HCT116 (cell line): ENCODE results near the gene CRY2. TPM values are rescaled to one million over a fixed set of nuclear protein-coding genes. Genes with fewer than 3 reads are reported as not detected.

Source experiments
- ATAC-seq: fragments of 200-7000 bp; cut with Tn5 transposase; 2 replicates; pipeline ENCODE4 v1.9.1; 2020; ENCODE audit warnings: mild to moderate bottlenecking, moderate library complexity
- BruUV-seq: library from RNA; stranded (reverse); fragments of 400-500 nt; replicated peaks from 2 replicates; lab custom pipeline; 2021; lab: Mats Ljungman, UMichigan
- CTCF ChIA-PET: fragments of 300-600 bp; sonication (Branson Sonifier 250); formaldehyde crosslinking; loops from one replicate; lab custom pipeline; 2021; ENCODE audit warnings: antibody characterized with exemption; lab: Charles Lee
- POLR2A ChIA-PET: fragments of 300-600, 350-600 bp; sonication (Branson Sonifier 250); formaldehyde crosslinking; loops from one replicate; lab custom pipeline; 2021; ENCODE audit warnings: antibody characterized with exemption; lab: Charles Lee
- RAD21 ChIA-PET, 2 experiments: fragments of 300-600 bp; sonication (Branson Sonifier 250); formaldehyde crosslinking; loops; one replicate each; lab custom pipeline; 2023; ENCODE audit warnings: low total read pairs in 2 of 2; ENCODE audit not compliant: uncharacterized antibody in 2 of 2, unreplicated experiment in 2 of 2, low non-redundant PET in 1 of 2; lab: Charles Lee
- DNase-seq: peaks from one replicate; pipeline ENCODE4 v3.0.0-alpha.2; 2010; ENCODE audit warnings: low read depth, low spot score
- H2AFZ ChIP-seq: fragments of 200-600 bp; shearing (Covaris generic), sonication (generic); 2 replicates; pipeline ENCODE4 v1.6.1; 2017; ENCODE audit warnings: low read depth, mixed run types, mixed read lengths, antibody characterized with exemption, low read length; ENCODE audit not compliant: poor library complexity, severe bottlenecking
- H3K27ac ChIP-seq: 2 replicates; pipeline ENCODE4 v1.5.1; 2012; ENCODE audit warnings: low read depth, low read length
- H3K27me3 ChIP-seq: fragments of 200-600 bp; sonication (generic); 2 replicates; pipeline ENCODE4 v1.6.1; 2016; ENCODE audit warnings: mixed run types, low read length, mixed read lengths; ENCODE audit not compliant: insufficient read depth
- H3K36me3 ChIP-seq, 2 experiments: fragments of 200-500 bp in 1 of 2; fragments of 200-600 bp in 1 of 2; sonication (Bioruptor generic) in 1 of 2; sonication (generic) in 1 of 2; 2 replicates each; pipeline versions ENCODE4 v1.5.1 to v1.6.1; 2014 to 2016; ENCODE audit warnings: low read length in 2 of 2, inconsistent platforms in 1 of 2, mixed read lengths in 1 of 2, mixed run types in 1 of 2; ENCODE audit not compliant: insufficient read depth in 2 of 2, control insufficient read depth in 1 of 2
- H3K4me1 ChIP-seq, 2 experiments: fragments of 200-600 bp in 1 of 2; sonication (generic) in 1 of 2; 2 replicates each; pipeline versions ENCODE4 v1.5.1 to v1.6.1; 2012 to 2017; ENCODE audit warnings: low read length in 2 of 2, inconsistent platforms in 1 of 2, mild to moderate bottlenecking in 1 of 2, mixed read lengths in 1 of 2, mixed run types in 1 of 2, moderate library complexity in 1 of 2; ENCODE audit not compliant: insufficient read depth in 2 of 2, control insufficient read depth in 1 of 2
- H3K4me2 ChIP-seq: fragments of 200-600 bp; sonication (generic); 2 replicates; pipeline ENCODE4 v1.6.1; 2017; ENCODE audit warnings: mixed run types, low read length, mixed read lengths
- H3K4me3 ChIP-seq, 2 experiments: fragments of 200-600 bp in 1 of 2; sonication (generic) in 1 of 2; replicated peaks in 1 of 2; 2 replicates each; pipeline ENCODE4 v1.5.1; 2011 to 2016; ENCODE audit warnings: low read length in 2 of 2, control low read depth in 1 of 2, low read depth in 1 of 2, mild to moderate bottlenecking in 1 of 2, mixed read lengths in 1 of 2, mixed run types in 1 of 2
- H3K79me2 ChIP-seq: fragments of 200-600 bp; sonication (generic); 2 replicates; pipeline ENCODE4 v1.6.1; 2017; ENCODE audit warnings: mild to moderate bottlenecking, mixed run types, low read length, moderate library complexity, mixed read lengths; ENCODE audit not compliant: insufficient read depth
- H3K9ac ChIP-seq: fragments of 200-600 bp; sonication (generic); 2 replicates; pipeline ENCODE4 v1.6.1; 2016; ENCODE audit warnings: low read length, mixed read lengths
- H3K9me2 ChIP-seq: fragments of 200-600 bp; sonication (generic), shearing (Covaris generic); 2 replicates; pipeline ENCODE4 v1.6.1; 2017; ENCODE audit warnings: mixed run types, mild to moderate bottlenecking, moderate library complexity; ENCODE audit not compliant: insufficient read depth
- H3K9me3 ChIP-seq, 2 experiments: fragments of 200-500 bp in 1 of 2; fragments of 200-600 bp in 1 of 2; sonication (Bioruptor generic) in 1 of 2; sonication (generic) in 1 of 2; 2 replicates each; pipeline ENCODE4 v1.6.1; 2014 to 2017; ENCODE audit warnings: low read length in 2 of 2, mixed read lengths in 2 of 2, inconsistent platforms in 1 of 2, low read depth in 1 of 2, mild to moderate bottlenecking in 1 of 2, mixed run types in 1 of 2, moderate library complexity in 1 of 2; ENCODE audit not compliant: control insufficient read depth in 1 of 2, insufficient read depth in 1 of 2
- H4K20me1 ChIP-seq: fragments of 200-600 bp; sonication (generic), shearing (Covaris generic); 2 replicates; pipeline ENCODE4 v1.6.1; 2017; ENCODE audit warnings: mixed run types, mild to moderate bottlenecking, moderate library complexity; ENCODE audit not compliant: insufficient read depth
- CBX3 ChIP-seq: IDR thresholded peaks from 2 replicates; pipeline ENCODE4 v1.6.1; 2012; ENCODE audit warnings: low read depth
- CEBPB ChIP-seq: IDR thresholded peaks from 2 replicates; pipeline ENCODE4 v1.6.1; 2012; ENCODE audit warnings: low read depth
- EGR1 ChIP-seq: IDR thresholded peaks from 2 replicates; pipeline ENCODE4 v1.6.1; 2012; ENCODE audit warnings: low read depth
- ELF1 ChIP-seq: IDR thresholded peaks from 2 replicates; pipeline ENCODE4 v1.6.1; 2012; ENCODE audit warnings: low read depth, borderline replicate concordance
- EZH2 ChIP-seq: fragments of 200-600 bp; sonication (generic); IDR thresholded peaks from 2 replicates; pipeline ENCODE4 v1.6.1; 2017; ENCODE audit warnings: antibody characterized with exemption, mixed run types
- FOSL1 ChIP-seq: IDR thresholded peaks from 2 replicates; pipeline ENCODE4 v1.6.1; 2012; ENCODE audit warnings: low read depth
- JUND ChIP-seq: IDR thresholded peaks from 2 replicates; pipeline ENCODE4 v1.6.1; 2012
- MAX ChIP-seq: IDR thresholded peaks from 2 replicates; pipeline ENCODE4 v1.6.1; 2012
- SIN3A ChIP-seq: IDR thresholded peaks from 2 replicates; pipeline ENCODE4 v1.6.1; 2012; ENCODE audit warnings: low read depth
- SP1 ChIP-seq: IDR thresholded peaks from 2 replicates; pipeline ENCODE4 v1.6.1; 2012; ENCODE audit warnings: low read depth
- SRF ChIP-seq: IDR thresholded peaks from 2 replicates; pipeline ENCODE4 v1.6.1; 2012; ENCODE audit warnings: low read depth
- TCF7L2 ChIP-seq: IDR thresholded peaks from 2 replicates; pipeline ENCODE4 v1.7.0; 2011; ENCODE audit warnings: borderline replicate concordance, inconsistent platforms; ENCODE audit not compliant: insufficient read depth, insufficient read length; ENCODE audit errors: extremely low read depth
- YY1 ChIP-seq: IDR thresholded peaks from 2 replicates; pipeline ENCODE4 v1.6.1; 2011; ENCODE audit warnings: low read length, low read depth, moderate library complexity, mild to moderate bottlenecking; ENCODE audit not compliant: insufficient replicate concordance; ENCODE audit errors: extremely low read depth
- ZFX ChIP-seq: fragments of 450-650 bp; IDR thresholded peaks from 2 replicates; pipeline ENCODE4 v1.6.1; 2017
- ZNF274 ChIP-seq: fragments of 200-500 bp; sonication (Bioruptor generic); IDR thresholded peaks from 2 replicates; pipeline ENCODE4 v1.6.1; 2014; ENCODE audit warnings: mild to moderate bottlenecking, low read depth, low read length, inconsistent platforms
- intact Hi-C: fragments of 100-400 bp; cut with micrococcal nuclease; formaldehyde crosslinking; loops from 2 replicates; pipeline ENCODE4 v1.10.0; 2022
- total RNA-seq: library from RNA; stranded (reverse); gene quantifications from one replicate; pipeline ENCODE4 v1.2.1, GENCODE V29; 2021; ENCODE audit not compliant: unreplicated experiment
- TF ChIP-seq, protein P1 (sequence below): IDR thresholded peaks from 2 replicates; pipeline ENCODE4 v1.6.1; 2012
- TF ChIP-seq, protein P2 (sequence below): IDR thresholded peaks from 2 replicates; pipeline ENCODE4 v1.6.1; 2011; ENCODE audit warnings: mild to moderate bottlenecking, low read length, moderate library complexity; ENCODE audit not compliant: insufficient replicate concordance; ENCODE audit errors: extremely low read depth
- TF ChIP-seq, protein P3 (sequence below), 3 experiments: fragments of 200-600 bp in 1 of 3; sonication (generic) in 1 of 3; IDR thresholded peaks in 2 of 3; conservative IDR thresholded peaks in 1 of 3; 2 replicates each; pipeline ENCODE4 v1.5.1; 2012 to 2017; ENCODE audit warnings: low read depth in 2 of 3, low read length in 2 of 3, antibody characterized with exemption in 1 of 3, borderline replicate concordance in 1 of 3, control low read depth in 1 of 3, mild to moderate bottlenecking in 1 of 3, mixed read lengths in 1 of 3, mixed run types in 1 of 3, moderate library complexity in 1 of 3; ENCODE audit not compliant: insufficient read depth in 1 of 3
- TF ChIP-seq, protein P4 (sequence below): IDR thresholded peaks from 2 replicates; pipeline ENCODE4 v1.6.1; 2012; ENCODE audit warnings: low read depth

Gene CRY2
- total RNA-seq, 1 experiment from 2014 or later = 18.0 TPM

DNA sequence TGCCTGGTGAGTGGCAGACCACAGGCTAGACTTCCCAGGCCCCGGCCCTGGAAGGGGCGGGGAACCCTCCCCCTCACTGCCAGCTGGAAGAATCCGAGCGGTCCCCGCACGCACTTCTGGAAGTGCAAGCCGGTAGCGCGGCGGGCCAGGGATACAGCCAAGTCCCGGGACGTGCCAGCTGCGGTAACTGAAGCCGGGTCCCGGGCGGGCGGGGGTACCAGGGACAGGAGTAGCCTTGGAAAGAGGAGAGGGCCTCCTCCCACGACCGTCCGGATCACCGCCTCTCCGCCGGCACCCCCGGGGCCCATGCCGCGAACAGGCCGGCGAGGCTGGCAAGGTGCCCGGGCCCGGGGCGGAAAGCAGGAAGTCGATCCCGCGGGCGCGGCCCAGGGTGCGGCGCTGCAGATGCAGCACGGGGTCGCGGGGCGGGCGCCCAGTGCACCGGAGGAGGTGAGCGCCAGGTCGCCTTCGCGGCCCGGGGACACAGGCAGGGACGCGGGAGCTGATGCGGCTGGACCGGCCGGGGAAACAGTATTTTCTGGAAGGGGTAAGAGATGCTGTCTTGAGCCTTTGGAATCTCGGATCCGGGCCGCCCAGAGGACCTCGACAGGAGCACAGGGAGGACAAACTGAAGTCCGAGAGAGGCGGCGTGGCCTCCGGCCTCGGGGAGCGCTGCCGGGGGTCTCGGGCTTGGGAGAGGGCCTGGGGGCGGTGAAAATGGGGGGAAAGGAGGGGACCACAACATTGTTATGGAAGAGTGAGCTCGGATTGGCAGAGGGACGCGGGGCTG, 43.1 kb upstream of the CRY2 start:
- Histone ChIP-seq H3K9me3 (no peaks in the 10 kb centered on the region), H3K9ac (peak overlapping the region; percentile 78), H3K27ac (peak overlapping the region; percentile 87), H3K27me3 (no peaks in the 10 kb centered on the region), H3K4me1 (peaks cover 18 to 35% of the 10 kb centered on the region in 2 experiments), H3K36me3 (no peaks in the 10 kb centered on the region; a peak in 1 of 4 replicates), H3K79me2 (peaks cover 28% of the 10 kb centered on the region), H3K4me2 (peak overlapping the region; percentile 91), H3K9me2 (no peaks in the 10 kb centered on the region; the same call in 1 of the 2 replicates), H4K20me1 (no peaks in the 10 kb centered on the region), H2AFZ (peak overlapping the region; percentile 77), H3K4me3 (peak overlapping the region; percentile 85 to 86)
- intact Hi-C loops = no loop called here
- no peak for DNase-seq
- ATAC-seq = peak; percentile 56
- POLR2A ChIA-PET = interaction anchor here (1.5 kb wide), 1 partner anchor 38 kb away, joined by 3 read pairs; no protein-coding TSS in a partner anchor
- RAD21 ChIA-PET = no interaction called here
- BruUV-seq = no TSS peak
- CTCF ChIA-PET = no interaction called here
- TF ChIP-seq SP1 (no peak), EGR1 (0 out of 2 replicates have a peak, but pooled peaks have one; percentile 11), ZFX (peak; percentile 89), YY1 (peak; percentile 21), SRF (no peak), ELF1 (peak; percentile 40; the same call in 1 of the 2 replicates), CBX3 (no peak), SIN3A (no peak), EZH2 (no peak), TCF7L2 (no peak), JUND (no peak), FOSL1 (no peak), CEBPB (no peak), MAX (peak; percentile 52), ZNF274 (no peak)
- TF ChIP-seq, protein P1, sequence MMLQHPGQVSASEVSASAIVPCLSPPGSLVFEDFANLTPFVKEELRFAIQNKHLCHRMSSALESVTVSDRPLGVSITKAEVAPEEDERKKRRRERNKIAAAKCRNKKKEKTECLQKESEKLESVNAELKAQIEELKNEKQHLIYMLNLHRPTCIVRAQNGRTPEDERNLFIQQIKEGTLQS = no peak
- TF ChIP-seq, protein P2, sequence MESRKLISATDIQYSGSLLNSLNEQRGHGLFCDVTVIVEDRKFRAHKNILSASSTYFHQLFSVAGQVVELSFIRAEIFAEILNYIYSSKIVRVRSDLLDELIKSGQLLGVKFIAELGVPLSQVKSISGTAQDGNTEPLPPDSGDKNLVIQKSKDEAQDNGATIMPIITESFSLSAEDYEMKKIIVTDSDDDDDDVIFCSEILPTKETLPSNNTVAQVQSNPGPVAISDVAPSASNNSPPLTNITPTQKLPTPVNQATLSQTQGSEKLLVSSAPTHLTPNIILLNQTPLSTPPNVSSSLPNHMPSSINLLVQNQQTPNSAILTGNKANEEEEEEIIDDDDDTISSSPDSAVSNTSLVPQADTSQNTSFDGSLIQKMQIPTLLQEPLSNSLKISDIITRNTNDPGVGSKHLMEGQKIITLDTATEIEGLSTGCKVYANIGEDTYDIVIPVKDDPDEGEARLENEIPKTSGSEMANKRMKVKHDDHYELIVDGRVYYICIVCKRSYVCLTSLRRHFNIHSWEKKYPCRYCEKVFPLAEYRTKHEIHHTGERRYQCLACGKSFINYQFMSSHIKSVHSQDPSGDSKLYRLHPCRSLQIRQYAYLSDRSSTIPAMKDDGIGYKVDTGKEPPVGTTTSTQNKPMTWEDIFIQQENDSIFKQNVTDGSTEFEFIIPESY = no peak
- TF ChIP-seq, protein P3, sequence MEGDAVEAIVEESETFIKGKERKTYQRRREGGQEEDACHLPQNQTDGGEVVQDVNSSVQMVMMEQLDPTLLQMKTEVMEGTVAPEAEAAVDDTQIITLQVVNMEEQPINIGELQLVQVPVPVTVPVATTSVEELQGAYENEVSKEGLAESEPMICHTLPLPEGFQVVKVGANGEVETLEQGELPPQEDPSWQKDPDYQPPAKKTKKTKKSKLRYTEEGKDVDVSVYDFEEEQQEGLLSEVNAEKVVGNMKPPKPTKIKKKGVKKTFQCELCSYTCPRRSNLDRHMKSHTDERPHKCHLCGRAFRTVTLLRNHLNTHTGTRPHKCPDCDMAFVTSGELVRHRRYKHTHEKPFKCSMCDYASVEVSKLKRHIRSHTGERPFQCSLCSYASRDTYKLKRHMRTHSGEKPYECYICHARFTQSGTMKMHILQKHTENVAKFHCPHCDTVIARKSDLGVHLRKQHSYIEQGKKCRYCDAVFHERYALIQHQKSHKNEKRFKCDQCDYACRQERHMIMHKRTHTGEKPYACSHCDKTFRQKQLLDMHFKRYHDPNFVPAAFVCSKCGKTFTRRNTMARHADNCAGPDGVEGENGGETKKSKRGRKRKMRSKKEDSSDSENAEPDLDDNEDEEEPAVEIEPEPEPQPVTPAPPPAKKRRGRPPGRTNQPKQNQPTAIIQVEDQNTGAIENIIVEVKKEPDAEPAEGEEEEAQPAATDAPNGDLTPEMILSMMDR (IDR thresholded peaks at IDR 0.05 in 2 of 3, conservative IDR thresholded peaks at IDR 0.05 in 1 of 3; ENCODE audit: borderline replicate concordance in 1 of 3, insufficient read depth in 1 of 3, low read depth in 2 of 3, low read length in 2 of 3) = no peak
- TF ChIP-seq, protein P4, sequence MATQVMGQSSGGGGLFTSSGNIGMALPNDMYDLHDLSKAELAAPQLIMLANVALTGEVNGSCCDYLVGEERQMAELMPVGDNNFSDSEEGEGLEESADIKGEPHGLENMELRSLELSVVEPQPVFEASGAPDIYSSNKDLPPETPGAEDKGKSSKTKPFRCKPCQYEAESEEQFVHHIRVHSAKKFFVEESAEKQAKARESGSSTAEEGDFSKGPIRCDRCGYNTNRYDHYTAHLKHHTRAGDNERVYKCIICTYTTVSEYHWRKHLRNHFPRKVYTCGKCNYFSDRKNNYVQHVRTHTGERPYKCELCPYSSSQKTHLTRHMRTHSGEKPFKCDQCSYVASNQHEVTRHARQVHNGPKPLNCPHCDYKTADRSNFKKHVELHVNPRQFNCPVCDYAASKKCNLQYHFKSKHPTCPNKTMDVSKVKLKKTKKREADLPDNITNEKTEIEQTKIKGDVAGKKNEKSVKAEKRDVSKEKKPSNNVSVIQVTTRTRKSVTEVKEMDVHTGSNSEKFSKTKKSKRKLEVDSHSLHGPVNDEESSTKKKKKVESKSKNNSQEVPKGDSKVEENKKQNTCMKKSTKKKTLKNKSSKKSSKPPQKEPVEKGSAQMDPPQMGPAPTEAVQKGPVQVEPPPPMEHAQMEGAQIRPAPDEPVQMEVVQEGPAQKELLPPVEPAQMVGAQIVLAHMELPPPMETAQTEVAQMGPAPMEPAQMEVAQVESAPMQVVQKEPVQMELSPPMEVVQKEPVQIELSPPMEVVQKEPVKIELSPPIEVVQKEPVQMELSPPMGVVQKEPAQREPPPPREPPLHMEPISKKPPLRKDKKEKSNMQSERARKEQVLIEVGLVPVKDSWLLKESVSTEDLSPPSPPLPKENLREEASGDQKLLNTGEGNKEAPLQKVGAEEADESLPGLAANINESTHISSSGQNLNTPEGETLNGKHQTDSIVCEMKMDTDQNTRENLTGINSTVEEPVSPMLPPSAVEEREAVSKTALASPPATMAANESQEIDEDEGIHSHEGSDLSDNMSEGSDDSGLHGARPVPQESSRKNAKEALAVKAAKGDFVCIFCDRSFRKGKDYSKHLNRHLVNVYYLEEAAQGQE = no peak
